HEK293T (cell line): Measurements from ENCODE around the gene CORO2A.
"Not testable (repeated sequence)": the region's sequence is repeated elsewhere in the genome, so short reads cannot be mapped to it uniquely, and the experiment has no call there.

Source experiments
- CTCF ChIA-PET: fragments of 350-600 bp; formaldehyde crosslinking; extraction: SDS; loops from one replicate; lab custom pipeline; 2021; ENCODE audit warnings: antibody characterized with exemption, inconsistent platforms; lab: Yijun Ruan, JAX
- POLR2A ChIA-PET: fragments of 350-600 bp; formaldehyde crosslinking; extraction: SDS; loops from one replicate; lab custom pipeline; 2020; ENCODE audit warnings: antibody characterized with exemption, inconsistent platforms; lab: Yijun Ruan, JAX
- DNase-seq: peaks from one replicate; pipeline ENCODE4 v3.0.0; 2012; ENCODE audit warnings: mixed read lengths; ENCODE audit errors: extremely low spot score
- ARNT ChIP-seq: fragments of 450-650 bp; IDR thresholded peaks from 2 replicates; pipeline ENCODE4 v1.6.1; 2017; ENCODE audit warnings: mild to moderate bottlenecking
- BHLHE40 ChIP-seq: fragments of 450-650 bp; IDR thresholded peaks from 2 replicates; pipeline ENCODE4 v1.6.1; 2016; ENCODE audit warnings: mild to moderate bottlenecking, moderate library complexity, borderline replicate concordance
- CTBP1 ChIP-seq: fragments of 450-650 bp; IDR thresholded peaks from 2 replicates; pipeline ENCODE4 v1.6.1; 2016; ENCODE audit warnings: borderline replicate concordance
- ELF4 ChIP-seq: fragments of 450-650 bp; IDR thresholded peaks from 2 replicates; pipeline ENCODE4 v1.6.1; 2017; ENCODE audit warnings: antibody characterized with exemption
- FOXA1 ChIP-seq: fragments of 450-650 bp; IDR thresholded peaks from 2 replicates; pipeline ENCODE4 v1.6.1; 2016; ENCODE audit warnings: mild to moderate bottlenecking
- FOXK2 ChIP-seq: fragments of 450-650 bp; IDR thresholded peaks from 2 replicates; pipeline ENCODE4 v1.6.1; 2016; ENCODE audit warnings: mild to moderate bottlenecking
- FOXM1 ChIP-seq: fragments of 450-650 bp; IDR thresholded peaks from 2 replicates; pipeline ENCODE4 v1.6.1; 2017; ENCODE audit warnings: mild to moderate bottlenecking, borderline replicate concordance
- HDGF ChIP-seq: fragments of 450-650 bp; IDR thresholded peaks from 2 replicates; pipeline ENCODE4 v1.6.1; 2017; ENCODE audit warnings: antibody characterized with exemption, borderline replicate concordance
- L3MBTL2 ChIP-seq: fragments of 450-650 bp; conservative IDR thresholded peaks from 2 replicates; pipeline ENCODE4 v1.6.1; 2016; ENCODE audit warnings: mild to moderate bottlenecking
- LEF1 ChIP-seq: fragments of 450-650 bp; IDR thresholded peaks from 2 replicates; pipeline ENCODE4 v1.6.1; 2017; ENCODE audit warnings: mild to moderate bottlenecking, borderline replicate concordance
- NFRKB ChIP-seq: fragments of 450-650 bp; IDR thresholded peaks from 2 replicates; pipeline ENCODE4 v1.6.1; 2016; ENCODE audit warnings: mild to moderate bottlenecking, moderate library complexity
- PKNOX1 ChIP-seq: fragments of 450-650 bp; IDR thresholded peaks from 2 replicates; pipeline ENCODE4 v1.6.1; 2016
- SP1 ChIP-seq: fragments of 450-650 bp; IDR thresholded peaks from 2 replicates; pipeline ENCODE4 v1.6.1; 2017
- SUZ12 ChIP-seq: fragments of 450-650 bp; IDR thresholded peaks from 2 replicates; pipeline ENCODE4 v1.6.1; 2016; ENCODE audit warnings: mild to moderate bottlenecking
- TARDBP ChIP-seq: fragments of 450-650 bp; IDR thresholded peaks from 2 replicates; pipeline ENCODE4 v1.6.1; 2016
- ZNF384 ChIP-seq: fragments of 450-650 bp; IDR thresholded peaks from 2 replicates; pipeline ENCODE4 v1.6.1; 2016

Gene CORO2A

GRCh38 chr9:98121058-98121457 is 71.4 kb downstream of the CORO2A start:
- ChIA-PET CTCF (interaction anchor here (0.5 kb wide), 1 partner anchor 13 kb away, joined by 4 read pairs; no protein-coding TSS in a partner anchor), POLR2A (no interaction called here)
- no peak for DNase-seq
- TF ChIP-seq ARNT, result no peak

GRCh38 chr9:98120476-98120875 is 72.0 kb downstream of the CORO2A start:
- CTCF ChIA-PET, result no interaction called here
- POLR2A ChIA-PET, result no interaction called here
- no peak for TF ChIP-seq ARNT
- no peak for TF ChIP-seq FOXA1
- no peak for TF ChIP-seq NFRKB
- no peak for TF ChIP-seq FOXK2
- TF ChIP-seq LEF1, result no peak
- no peak for TF ChIP-seq CTBP1
- TF ChIP-seq SUZ12, result no peak
- TF ChIP-seq SP1, result no peak
- no peak for DNase-seq

- ChIA-PET CTCF (interaction anchor here (0.5 to 1.4 kb wide), 8 partner anchors 9 to 147 kb away, joined by 3 to 7 read pairs (median 4); no protein-coding TSS in a partner anchor), POLR2A (interaction anchor here (0.5 to 2.3 kb wide), 10 partner anchors 10 to 197 kb away, joined by 3 to 12 read pairs (median 4); partner anchors contain the start of genes TBC1D2 and TRMO)
- TF ChIP-seq SP1 (no peak), SUZ12 (no peak), L3MBTL2 (peak; percentile 91), FOXM1 (no peak), FOXK2 (no peak)
- DNase-seq, result peak; percentile 63
These were observed 73.5 kb downstream of the CORO2A start, which contains the start of gene TRIM14 for GRCh38 chr9:98118640-98119601. TSS of gene TRIM14 (minus strand) at chr9:98119222. CDS start at chr9:98119188, 34 bp downstream.

- TF ChIP-seq NFRKB, result no peak
- no peak for TF ChIP-seq TARDBP
- TF ChIP-seq FOXK2, result no peak
- no peak for TF ChIP-seq L3MBTL2
- TF ChIP-seq SUZ12, result no peak
- TF ChIP-seq FOXM1, result no peak
- no peak for TF ChIP-seq CTBP1
- TF ChIP-seq ELF4, result no peak
- no peak for TF ChIP-seq FOXA1
- no peak for TF ChIP-seq ZNF384
- TF ChIP-seq ARNT, result no peak
- TF ChIP-seq PKNOX1, result no peak
- no peak for TF ChIP-seq SP1
- no peak for TF ChIP-seq LEF1
- no peak for TF ChIP-seq BHLHE40
- TF ChIP-seq HDGF, result no peak
- ChIA-PET POLR2A (interaction anchor here (1.1 to 2.3 kb wide), 6 partner anchors 9 to 196 kb away, joined by 3 to 12 read pairs (median 6); partner anchors contain the start of genes TBC1D2 and TRMO), CTCF (interaction anchor here (0.7 to 1.4 kb wide), 3 partner anchors 44 to 148 kb away, joined by 3 to 7 read pairs (median 4); no protein-coding TSS in a partner anchor)
- DNase-seq, result peak; percentile 49
These were observed 74.3 kb downstream of the CORO2A start for GRCh38 chr9:98117984-98118639.

- CTCF ChIA-PET, POLR2A ChIA-PET: not testable (repeated sequence)
These were observed 75.3 kb downstream of the CORO2A start for GRCh38 chr9:98117097-98117496.

GRCh38 chr9:98109052-98109451 is 83.4 kb downstream of the CORO2A start:
- ChIA-PET POLR2A (interaction anchor here (2.2 kb wide), 1 partner anchor 10 kb away, joined by 11 read pairs; the partner anchor contains the start of gene TRIM14), CTCF (interaction anchor here (0.6 to 1.0 kb wide), 3 partner anchors 10 to 30 kb away, joined by 3 to 4 read pairs (median 3); partner anchors contain the start of gene TRIM14)
- no peak for DNase-seq
- TF ChIP-seq BHLHE40 (no peak), ELF4 (no peak), FOXA1 (no peak), PKNOX1 (no peak), TARDBP (no peak), FOXM1 (no peak), NFRKB (no peak), SP1 (no peak), SUZ12 (no peak), FOXK2 (no peak), CTBP1 (no peak), HDGF (no peak), ZNF384 (no peak), ARNT (no peak)

More at GRCh38 chr9:98117097-98117496, 75.3 kb downstream of the CORO2A start:
- not testable (repeated sequence) for DNase-seq
